Tongue (tissue), 3 donors: ENCODE results near the gene IQGAP2. TPM values are rescaled to one million over a fixed set of nuclear protein-coding genes. Genes with fewer than 3 reads are reported as not detected.

Experiments used
- DNase-seq: peaks from one replicate; pipeline ENCODE4 v3.0.0-alpha.2; 2015
- small RNA-seq: library from RNA; depleted of rRNA; stranded (forward); fragments of <200 nt; gene quantifications from one replicate; pipeline ENCODE3, GENCODE V24; 2014; ENCODE audit warnings: low replicate concordance
- total RNA-seq: library from RNA; depleted of rRNA; stranded (reverse); fragments of >200 nt; gene quantifications from one replicate; pipeline ENCODE4 v1.2.3, GENCODE V29; 2014

The IQGAP2 gene
- total RNA-seq, 1 donor from 2014 or later: 32.8 TPM

DNA sequence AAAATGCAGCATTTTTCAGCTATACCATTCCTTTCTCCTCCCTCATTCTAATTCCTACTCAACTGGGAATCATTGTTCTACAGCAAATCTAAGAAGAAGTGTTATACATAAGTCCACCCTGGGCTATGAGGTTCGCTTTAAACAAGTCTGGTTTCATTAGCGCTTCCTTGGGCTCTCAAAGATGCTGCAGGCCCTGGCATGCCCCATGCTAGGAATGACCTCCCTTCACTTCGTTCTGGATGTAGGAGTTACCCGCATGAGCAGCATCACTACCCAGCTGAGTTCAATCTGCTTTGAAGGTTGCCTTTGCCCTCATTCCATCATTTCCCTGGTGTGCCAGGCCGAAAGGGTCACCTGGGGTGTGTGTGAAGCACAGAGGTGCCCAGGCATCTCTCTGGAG, 348.2 kb downstream of the IQGAP2 start:
- no peak for DNase-seq

DNA sequence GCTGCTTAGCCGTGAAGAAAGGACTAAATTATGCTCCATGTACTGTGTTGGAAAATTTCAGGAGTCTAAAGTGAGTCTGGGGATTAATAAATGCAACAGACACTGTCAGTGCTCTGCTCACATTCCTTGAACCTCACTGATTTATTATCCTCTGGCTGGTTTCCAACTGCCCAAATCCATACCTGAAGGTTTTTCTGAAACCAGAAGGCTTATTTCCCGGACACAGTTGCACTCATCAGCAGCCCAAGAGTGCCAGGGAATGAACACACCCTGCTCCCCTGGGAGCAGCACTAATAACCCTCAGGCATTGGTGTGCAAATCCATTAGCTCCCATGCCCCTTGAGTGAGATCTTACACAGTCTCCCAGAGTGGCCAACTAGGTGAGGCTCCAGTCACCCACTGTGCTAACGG, 351.6 kb downstream of the IQGAP2 start:
- no peak for DNase-seq

DNA sequence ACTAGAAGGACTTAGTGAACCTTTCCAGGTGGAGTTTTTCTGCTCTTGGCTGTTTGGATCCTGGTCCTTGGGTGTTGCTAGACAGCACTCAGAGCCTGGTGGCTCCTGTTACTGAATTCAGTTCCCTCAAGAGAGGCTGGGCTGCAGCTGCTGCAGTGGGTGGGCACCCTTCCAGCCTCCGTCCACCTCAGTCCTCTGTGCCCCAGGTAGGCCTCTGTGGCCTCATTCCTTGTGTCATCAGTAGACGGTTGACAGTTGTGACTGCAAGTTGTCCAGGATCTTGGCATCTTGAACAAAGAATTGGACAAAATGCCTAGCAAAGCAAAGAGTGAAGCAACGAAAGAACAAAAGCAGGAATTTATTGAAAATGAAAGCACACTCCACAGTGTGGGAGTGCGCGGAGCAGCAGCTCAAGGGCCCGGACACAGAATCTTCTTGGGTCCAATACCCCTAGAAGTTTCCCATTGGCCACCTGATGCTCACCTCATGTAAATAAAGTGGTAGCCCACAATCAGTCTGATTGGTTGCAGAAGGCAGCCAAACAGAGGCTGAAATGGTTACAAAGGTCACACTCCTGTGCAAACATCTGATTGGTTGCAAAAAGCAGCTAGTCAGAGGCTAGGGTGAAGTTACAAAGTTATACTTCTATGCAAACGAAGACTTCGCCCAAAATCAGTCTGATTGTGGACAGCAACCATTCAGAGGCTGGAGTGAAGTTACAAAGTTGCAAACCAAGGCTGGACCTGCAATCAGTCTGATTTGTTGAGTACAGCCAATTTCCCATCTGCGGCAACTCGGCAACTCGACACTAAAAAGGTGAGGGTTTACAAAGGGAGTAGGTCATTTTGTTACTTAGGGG, 352.9 kb downstream of the IQGAP2 start:
- no peak for DNase-seq

- DNase-seq: no peak
Measured at GRCh38 chr5:76757049-76757448, 354.0 kb downstream of the IQGAP2 start.

Small RNA genes within 50 kb of the gene (small RNA-seq; reads per million reads assigned to genes)
- not detected for gene RF02154
- gene RF02155: not detected

Other genes with a start within 250 kb of the IQGAP2 start
- 9.8 TPM for gene F2RL2, start 220.1 kb downstream of the IQGAP2 start, total RNA-seq